ENCODE results near the gene CRISP2. TPM values are rescaled to one million over a fixed set of nuclear protein-coding genes. Genes with fewer than 3 reads are reported as not detected.
"Not testable (repeated sequence)": the region's sequence is repeated elsewhere in the genome, so short reads cannot be mapped to it uniquely, and the experiment has no call there.

CRISP2 gene
- total and polyA plus RNA-seq, 2 donors (not counting 1 experiment from before 2014, with no cell fraction given): not detected

DNA sequence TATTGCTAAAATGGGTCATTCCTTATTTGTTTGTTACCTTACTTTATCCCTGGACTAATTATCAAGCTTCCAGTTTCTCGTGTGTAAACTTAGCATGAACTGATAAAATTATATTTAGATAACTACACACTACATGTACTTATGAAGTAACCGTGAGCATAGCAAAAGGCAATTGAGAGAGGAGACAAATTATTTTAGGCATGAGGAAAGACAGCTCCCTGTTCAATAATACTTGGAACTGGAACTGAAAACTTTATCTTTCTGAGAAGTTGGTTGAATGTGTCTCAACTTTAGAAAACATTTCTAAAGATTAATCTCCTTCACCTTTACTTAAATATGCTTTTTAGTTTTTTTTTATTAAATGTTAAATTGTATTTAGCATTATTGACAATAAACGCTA lies 19.4 kb upstream of the CRISP2 start:
- Histone ChIP-seq H3K79me2 (ENCODE audit: control insufficient read depth, insufficient read depth, low read length) (no peaks in the 10 kb centered on the region), H3K4me3 (replicated peaks in 1 of 4; ENCODE audit: control extremely low read depth in 1 of 4, insufficient read depth in 1 of 4, low read depth in 3 of 4, low read length in 4 of 4) (no peak overlapping the region), H3K9me3 (ENCODE audit: control insufficient read depth, insufficient read depth, low read depth, low read length) (no peaks in the 10 kb centered on the region), H3K9ac (ENCODE audit: insufficient read depth, low read length) (no peak overlapping the region), H3K4me1 (ENCODE audit: control insufficient read depth, extremely low read depth, insufficient read depth, low read length) (no peaks in the 10 kb centered on the region), H4K20me1 (ENCODE audit: control insufficient read depth, extremely low read depth, insufficient read depth, low read length) (no peaks in the 10 kb centered on the region), H3K27me3 (ENCODE audit: control insufficient read depth, insufficient read depth, low read length) (no peaks in the 10 kb centered on the region), H3K27ac (ENCODE audit: insufficient read depth, low read length) (no peak overlapping the region), H2AFZ (ENCODE audit: low read length) (no peak overlapping the region), H3K4me2 (ENCODE audit: extremely low read depth, insufficient read depth, low read length) (no peak overlapping the region), H3K36me3 (ENCODE audit: control insufficient read depth, insufficient read depth, low read length) (no peaks in the 10 kb centered on the region)
- TF ChIP-seq EZH2 (IDR thresholded peaks at IDR 0.05; ENCODE audit: low read length, missing control alignments): no peak
- TF ChIP-seq, protein P1, sequence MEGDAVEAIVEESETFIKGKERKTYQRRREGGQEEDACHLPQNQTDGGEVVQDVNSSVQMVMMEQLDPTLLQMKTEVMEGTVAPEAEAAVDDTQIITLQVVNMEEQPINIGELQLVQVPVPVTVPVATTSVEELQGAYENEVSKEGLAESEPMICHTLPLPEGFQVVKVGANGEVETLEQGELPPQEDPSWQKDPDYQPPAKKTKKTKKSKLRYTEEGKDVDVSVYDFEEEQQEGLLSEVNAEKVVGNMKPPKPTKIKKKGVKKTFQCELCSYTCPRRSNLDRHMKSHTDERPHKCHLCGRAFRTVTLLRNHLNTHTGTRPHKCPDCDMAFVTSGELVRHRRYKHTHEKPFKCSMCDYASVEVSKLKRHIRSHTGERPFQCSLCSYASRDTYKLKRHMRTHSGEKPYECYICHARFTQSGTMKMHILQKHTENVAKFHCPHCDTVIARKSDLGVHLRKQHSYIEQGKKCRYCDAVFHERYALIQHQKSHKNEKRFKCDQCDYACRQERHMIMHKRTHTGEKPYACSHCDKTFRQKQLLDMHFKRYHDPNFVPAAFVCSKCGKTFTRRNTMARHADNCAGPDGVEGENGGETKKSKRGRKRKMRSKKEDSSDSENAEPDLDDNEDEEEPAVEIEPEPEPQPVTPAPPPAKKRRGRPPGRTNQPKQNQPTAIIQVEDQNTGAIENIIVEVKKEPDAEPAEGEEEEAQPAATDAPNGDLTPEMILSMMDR (conservative IDR thresholded peaks at IDR 0.05 in 1 of 2, IDR thresholded peaks at IDR 0.05 in 1 of 2; ENCODE audit: low read depth in 1 of 2, low read length in 2 of 2): no peak
- no peak for DNase-seq (ENCODE audit: low read depth in 2 of 2)

DNA sequence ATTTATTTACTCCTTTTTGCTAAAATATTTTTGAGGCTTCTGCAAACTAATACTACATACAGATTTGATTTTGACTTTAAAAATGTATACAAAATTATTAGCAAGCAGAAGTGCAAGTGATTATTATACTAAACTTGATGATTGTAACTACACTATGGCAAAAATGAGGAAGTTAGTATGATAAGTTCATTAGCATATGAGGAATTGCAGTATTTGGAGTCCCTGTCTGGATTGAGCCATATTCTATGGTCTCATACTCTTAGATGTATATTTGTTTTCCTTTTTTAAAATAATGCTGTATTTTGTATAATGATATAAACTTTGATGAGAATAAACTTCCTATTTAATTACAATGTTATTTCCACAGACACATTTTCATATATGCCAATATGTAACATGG lies 16.9 kb upstream of the CRISP2 start:
- no peaks in the 10 kb centered on the region for H3K9me3 ChIP-seq (ENCODE audit: control insufficient read depth, insufficient read depth, low read depth, low read length)
- no peak overlapping the region for H3K9ac ChIP-seq (ENCODE audit: insufficient read depth, low read length)
- H3K79me2 ChIP-seq (ENCODE audit: control insufficient read depth, insufficient read depth, low read length): no peaks in the 10 kb centered on the region
- H3K4me2 ChIP-seq (ENCODE audit: extremely low read depth, insufficient read depth, low read length): no peak overlapping the region
- H3K4me1 ChIP-seq (ENCODE audit: control insufficient read depth, extremely low read depth, insufficient read depth, low read length): no peaks in the 10 kb centered on the region
- H3K36me3 ChIP-seq (ENCODE audit: control insufficient read depth, insufficient read depth, low read length): no peaks in the 10 kb centered on the region
- H3K27me3 ChIP-seq (ENCODE audit: control insufficient read depth, insufficient read depth, low read length): no peaks in the 10 kb centered on the region
- no peak overlapping the region for H3K27ac ChIP-seq (ENCODE audit: insufficient read depth, low read length)
- H4K20me1 ChIP-seq (ENCODE audit: control insufficient read depth, extremely low read depth, insufficient read depth, low read length): no peaks in the 10 kb centered on the region
- no peak overlapping the region for H2AFZ ChIP-seq (ENCODE audit: low read length)
- H3K4me3 ChIP-seq (replicated peaks in 1 of 4; ENCODE audit: control extremely low read depth in 1 of 4, insufficient read depth in 1 of 4, low read depth in 3 of 4, low read length in 4 of 4): no peak overlapping the region
- DNase-seq (ENCODE audit: low read depth in 2 of 2): no peak
- TF ChIP-seq, protein P1 (conservative IDR thresholded peaks at IDR 0.05 in 1 of 2, IDR thresholded peaks at IDR 0.05 in 1 of 2; ENCODE audit: low read depth in 1 of 2, low read length in 2 of 2): no peak
- TF ChIP-seq EZH2 (IDR thresholded peaks at IDR 0.05; ENCODE audit: low read length, missing control alignments): no peak

- not testable (repeated sequence) for H3K79me2 ChIP-seq (ENCODE audit: control insufficient read depth, insufficient read depth, low read length); H3K36me3 ChIP-seq (ENCODE audit: control insufficient read depth, insufficient read depth, low read length); H3K9me3 ChIP-seq (ENCODE audit: control insufficient read depth, insufficient read depth, low read depth, low read length); H4K20me1 ChIP-seq (ENCODE audit: control insufficient read depth, extremely low read depth, insufficient read depth, low read length); H3K27me3 ChIP-seq (ENCODE audit: control insufficient read depth, insufficient read depth, low read length); DNase-seq (ENCODE audit: low read depth in 2 of 2); H3K9ac ChIP-seq (ENCODE audit: insufficient read depth, low read length); H3K4me3 ChIP-seq (replicated peaks in 1 of 4; ENCODE audit: control extremely low read depth in 1 of 4, insufficient read depth in 1 of 4, low read depth in 3 of 4, low read length in 4 of 4); H3K27ac ChIP-seq (ENCODE audit: insufficient read depth, low read length); H2AFZ ChIP-seq (ENCODE audit: low read length); H3K4me1 ChIP-seq (ENCODE audit: control insufficient read depth, extremely low read depth, insufficient read depth, low read length); H3K4me2 ChIP-seq (ENCODE audit: extremely low read depth, insufficient read depth, low read length)
Observed at GRCh38 chr6:49723917-49724316, 10.6 kb upstream of the CRISP2 start.
